Measurements from ENCODE around the gene KIF26A.

KIF26A gene

DNA sequence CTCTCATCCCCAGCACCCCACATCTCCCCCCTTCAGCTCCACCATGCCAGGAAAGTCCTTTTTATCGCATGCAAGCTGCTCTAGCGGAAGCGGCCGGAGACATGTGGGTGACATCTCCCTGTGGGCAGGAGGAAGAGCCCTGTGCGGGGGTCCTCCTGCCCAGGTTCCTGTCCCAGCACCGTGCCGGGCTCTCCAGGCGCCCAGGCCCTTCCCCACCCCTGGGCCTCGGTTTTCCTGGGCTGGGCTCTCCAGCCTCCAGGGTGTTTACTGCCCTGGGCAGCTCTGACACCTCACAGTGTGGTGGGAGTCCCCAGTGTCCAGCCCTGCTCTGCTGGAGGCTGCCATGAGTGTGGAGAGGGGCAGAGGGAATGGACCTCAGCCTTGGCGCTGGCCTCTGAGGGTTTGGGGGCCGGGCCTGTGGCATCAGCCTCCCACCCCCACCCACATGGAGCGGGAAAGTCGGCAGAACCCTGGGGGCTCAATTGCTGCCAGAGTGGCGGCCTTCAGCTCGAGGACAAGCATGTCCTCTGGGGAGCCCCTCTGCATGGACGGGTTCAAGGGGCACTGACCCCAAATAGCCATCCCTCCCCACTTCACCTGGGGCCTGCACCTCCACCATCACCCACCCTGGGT lies 36.0 kb upstream of the KIF26A start:
- no peak overlapping the region for H3K4me3 ChIP-seq (replicated peaks; ENCODE audit: low read depth, low read length)
- DNase-seq (ENCODE audit: low read depth), result no peak
- TF ChIP-seq, protein P1, sequence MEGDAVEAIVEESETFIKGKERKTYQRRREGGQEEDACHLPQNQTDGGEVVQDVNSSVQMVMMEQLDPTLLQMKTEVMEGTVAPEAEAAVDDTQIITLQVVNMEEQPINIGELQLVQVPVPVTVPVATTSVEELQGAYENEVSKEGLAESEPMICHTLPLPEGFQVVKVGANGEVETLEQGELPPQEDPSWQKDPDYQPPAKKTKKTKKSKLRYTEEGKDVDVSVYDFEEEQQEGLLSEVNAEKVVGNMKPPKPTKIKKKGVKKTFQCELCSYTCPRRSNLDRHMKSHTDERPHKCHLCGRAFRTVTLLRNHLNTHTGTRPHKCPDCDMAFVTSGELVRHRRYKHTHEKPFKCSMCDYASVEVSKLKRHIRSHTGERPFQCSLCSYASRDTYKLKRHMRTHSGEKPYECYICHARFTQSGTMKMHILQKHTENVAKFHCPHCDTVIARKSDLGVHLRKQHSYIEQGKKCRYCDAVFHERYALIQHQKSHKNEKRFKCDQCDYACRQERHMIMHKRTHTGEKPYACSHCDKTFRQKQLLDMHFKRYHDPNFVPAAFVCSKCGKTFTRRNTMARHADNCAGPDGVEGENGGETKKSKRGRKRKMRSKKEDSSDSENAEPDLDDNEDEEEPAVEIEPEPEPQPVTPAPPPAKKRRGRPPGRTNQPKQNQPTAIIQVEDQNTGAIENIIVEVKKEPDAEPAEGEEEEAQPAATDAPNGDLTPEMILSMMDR (IDR thresholded peaks at IDR 0.05; ENCODE audit: low read length, missing control alignments), result no peak

DNA sequence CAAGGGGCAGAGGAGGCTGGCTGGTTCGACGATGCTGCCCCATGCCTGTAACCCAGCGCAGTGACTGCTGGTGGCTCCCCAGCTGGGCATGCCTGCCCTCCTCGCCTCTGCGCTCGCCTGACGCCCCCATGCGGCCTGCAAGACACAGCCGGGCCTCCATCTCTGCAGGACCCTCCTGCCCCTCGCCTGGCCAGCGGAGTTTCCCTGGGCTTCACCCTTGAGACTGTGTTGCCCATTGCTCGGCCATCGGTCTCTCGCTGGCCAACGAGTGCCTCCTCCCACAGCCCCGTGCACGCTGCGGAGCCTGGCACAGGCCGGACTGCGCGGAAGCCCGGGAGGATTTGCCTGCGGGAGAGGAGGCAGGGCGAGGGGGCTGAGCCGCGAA lies 35.3 kb upstream of the KIF26A start:
- no peak overlapping the region for H3K4me3 ChIP-seq (replicated peaks; ENCODE audit: low read depth, low read length)
- no peak for DNase-seq (ENCODE audit: low read depth)
- TF ChIP-seq, protein P1 (IDR thresholded peaks at IDR 0.05; ENCODE audit: low read length, missing control alignments), result no peak

DNA sequence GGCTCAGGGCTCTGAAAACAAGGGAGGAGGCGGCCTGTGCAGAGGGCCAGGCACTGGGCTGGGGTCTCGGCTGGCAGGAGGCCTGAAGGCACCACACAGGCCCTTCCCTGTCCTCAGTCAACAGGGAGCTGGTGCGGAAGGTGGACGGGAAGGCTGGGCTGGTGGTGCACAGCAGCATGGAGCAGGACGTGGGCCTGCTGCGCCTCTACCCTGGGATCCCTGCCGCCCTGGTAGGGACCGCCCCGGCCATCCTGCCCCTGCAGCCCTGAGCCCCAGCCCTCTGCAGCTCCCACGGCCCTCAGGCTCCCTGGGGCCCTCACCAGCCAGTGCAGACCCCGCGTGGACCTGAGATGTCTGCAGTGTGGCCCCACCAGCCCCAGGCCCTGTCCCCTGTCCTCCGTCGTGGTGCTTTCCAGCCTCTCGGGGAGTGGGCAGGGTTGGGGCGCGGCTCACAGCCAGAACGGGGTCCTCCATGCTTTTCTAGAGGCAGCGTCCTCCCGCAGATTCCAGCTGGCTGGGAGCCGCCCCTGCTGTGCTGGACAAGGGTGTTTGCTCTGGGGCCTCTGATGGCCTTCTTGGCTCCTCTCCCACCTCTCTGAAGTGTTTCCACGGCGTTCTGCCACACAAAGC lies 34.8 kb upstream of the KIF26A start:
- TF ChIP-seq, protein P1 (IDR thresholded peaks at IDR 0.05; ENCODE audit: low read length, missing control alignments), result no peak
- H3K4me3 ChIP-seq (replicated peaks; ENCODE audit: low read depth, low read length), result no peak overlapping the region
- DNase-seq (ENCODE audit: low read depth), result no peak

DNA sequence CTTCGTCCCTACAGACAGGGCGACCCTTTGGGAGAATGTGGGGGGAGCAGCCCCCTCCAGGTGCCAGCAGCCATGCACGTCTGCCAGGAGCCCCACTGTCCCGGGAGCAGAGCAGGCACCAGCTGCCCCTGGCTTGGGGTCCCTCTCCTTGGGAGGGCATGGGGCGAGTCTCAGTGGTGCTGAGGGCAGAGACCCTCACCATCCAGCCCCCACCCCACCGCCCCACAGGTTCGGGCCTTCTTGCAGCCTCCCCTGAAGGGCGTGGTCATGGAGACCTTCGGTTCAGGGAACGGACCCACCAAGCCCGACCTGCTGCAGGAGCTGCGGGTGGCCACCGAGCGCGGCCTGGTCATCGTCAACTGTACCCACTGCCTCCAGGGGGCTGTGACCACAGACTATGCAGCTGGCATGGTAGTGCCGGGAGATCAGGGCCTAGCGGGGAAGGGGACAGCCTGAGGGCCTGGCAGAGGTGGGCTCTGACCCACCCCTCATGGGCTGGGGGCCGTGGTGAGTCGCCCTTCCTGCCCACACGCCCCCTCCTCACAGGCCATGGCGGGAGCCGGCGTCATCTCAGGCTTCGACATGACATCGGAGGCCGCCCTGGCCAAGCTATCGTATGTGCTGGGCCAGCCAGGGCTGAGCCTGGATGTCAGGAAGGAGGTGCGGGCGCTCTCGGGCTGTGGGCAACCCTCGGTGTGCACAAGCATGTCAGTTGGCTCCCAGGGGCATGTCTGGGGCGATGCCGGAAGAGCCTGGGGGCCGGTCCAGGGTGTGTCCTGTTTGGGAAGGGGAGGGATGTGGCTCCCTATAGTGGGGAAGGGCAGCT lies 34.1 kb upstream of the KIF26A start:
- H3K4me3 ChIP-seq (replicated peaks; ENCODE audit: low read depth, low read length), result no peak overlapping the region
- TF ChIP-seq, protein P1 (IDR thresholded peaks at IDR 0.05; ENCODE audit: low read length, missing control alignments), result no peak

DNA sequence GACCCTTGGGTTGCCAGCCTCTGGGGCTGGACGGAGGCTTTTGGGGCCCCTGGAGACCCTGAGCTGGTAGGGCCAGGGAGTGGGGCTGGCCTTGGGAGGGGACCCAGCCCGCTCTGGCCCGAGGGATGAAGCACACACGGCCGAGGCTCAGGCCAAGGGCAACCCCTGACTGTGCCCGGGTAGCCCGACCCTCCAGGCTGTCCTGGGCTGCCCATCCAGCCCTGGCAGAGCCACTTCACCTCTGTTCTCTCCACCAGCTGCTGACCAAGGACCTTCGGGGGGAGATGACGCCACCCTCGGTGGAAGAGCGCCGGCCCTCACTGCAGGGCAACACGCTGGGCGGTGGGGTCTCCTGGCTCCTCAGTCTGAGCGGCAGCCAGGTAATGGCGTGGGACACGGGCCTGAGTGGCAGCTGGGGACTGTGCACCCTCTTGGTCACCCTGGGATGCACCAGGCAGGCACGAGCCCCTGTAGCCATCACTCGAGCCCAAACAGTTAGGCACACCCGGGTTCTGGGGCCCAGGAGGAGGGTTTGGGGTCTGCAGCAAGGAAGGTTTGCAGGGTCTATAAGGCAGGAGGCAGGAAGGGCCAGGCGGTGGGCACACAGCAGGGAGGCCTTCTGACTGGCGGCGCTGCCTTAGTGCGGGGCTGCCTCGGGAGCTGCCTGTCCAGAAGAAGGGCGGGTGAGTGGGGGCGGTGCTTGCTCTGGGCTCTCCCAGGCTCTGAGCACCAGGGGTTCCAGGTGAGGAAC lies 33.1 kb upstream of the KIF26A start:
- TF ChIP-seq, protein P1 (IDR thresholded peaks at IDR 0.05; ENCODE audit: low read length, missing control alignments), result no peak
- H3K4me3 ChIP-seq (replicated peaks; ENCODE audit: low read depth, low read length), result no peak overlapping the region
- no peak for DNase-seq (ENCODE audit: low read depth)

More for the DNA sequence above, 34.1 kb upstream of the KIF26A start:
- no peak for DNase-seq (ENCODE audit: low read depth)

DNA sequence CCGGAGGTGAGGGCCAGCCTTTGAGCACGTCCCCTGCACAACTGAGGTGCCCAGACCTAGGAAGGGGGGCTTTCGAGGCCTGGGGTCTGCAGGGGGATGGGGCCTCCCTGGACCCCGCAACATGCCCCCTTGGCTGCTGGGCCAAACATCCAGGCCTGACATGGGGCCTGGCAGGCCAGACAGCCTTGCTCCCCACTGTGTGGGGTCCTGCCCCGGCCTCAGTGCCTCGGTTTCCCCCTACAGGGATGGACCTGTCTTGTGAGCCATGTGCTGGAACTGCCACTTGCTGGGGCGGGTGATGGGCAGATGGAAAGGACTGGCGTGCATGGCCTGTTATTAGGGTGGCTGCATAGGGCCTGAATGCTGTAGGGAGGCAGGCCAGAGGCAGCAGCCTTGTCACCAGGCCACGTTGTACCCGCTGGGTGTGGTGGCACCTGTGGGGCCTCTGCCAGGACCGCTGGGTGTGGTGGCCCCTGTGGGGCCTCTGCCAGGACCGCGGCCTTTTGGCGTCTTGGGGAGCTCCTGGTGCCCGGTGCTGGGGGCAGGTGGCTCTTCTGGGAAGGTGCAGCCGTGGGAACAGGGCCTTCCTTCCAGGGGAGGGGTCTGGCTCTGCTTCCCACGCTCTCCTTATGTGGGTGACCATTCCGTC lies 32.4 kb upstream of the KIF26A start:
- no peak for DNase-seq (ENCODE audit: low read depth)
- H3K4me3 ChIP-seq (replicated peaks; ENCODE audit: low read depth, low read length), result no peak overlapping the region
- TF ChIP-seq, protein P1 (IDR thresholded peaks at IDR 0.05; ENCODE audit: low read length, missing control alignments), result no peak

Measured in fibroblast of pulmonary artery (primary cell).